Osteoblast (primary cell): ENCODE data around the gene DET1. TPM values are rescaled to one million over a fixed set of nuclear protein-coding genes. Genes with fewer than 3 reads are reported as not detected.
"Not testable (repeated sequence)": the region's sequence is repeated elsewhere in the genome, so short reads cannot be mapped to it uniquely, and the experiment has no call there.

Experiments
- DNase-seq: peaks from one replicate; pipeline ENCODE4 v3.0.0; 2011; ENCODE audit warnings: low spot score, mixed read lengths; ENCODE audit not compliant: insufficient read length; ENCODE audit errors: missing footprints
- H2AFZ ChIP-seq: 2 replicates; pipeline ENCODE4 v1.6.0; 2011; ENCODE audit warnings: mild to moderate bottlenecking, low read length
- H3K27ac ChIP-seq: 2 replicates; pipeline ENCODE4 v1.5.1; 2011; ENCODE audit warnings: mild to moderate bottlenecking, low read depth, low read length, moderate library complexity
- H3K27me3 ChIP-seq: 2 replicates; pipeline ENCODE4 v1.6.0; 2012; ENCODE audit warnings: mild to moderate bottlenecking, control low read depth, inconsistent platforms, low read length, moderate library complexity; ENCODE audit not compliant: insufficient read depth
- H3K36me3 ChIP-seq: 2 replicates; pipeline ENCODE4 v1.5.1; 2011; ENCODE audit warnings: mild to moderate bottlenecking, low read length, control low read depth, moderate library complexity; ENCODE audit not compliant: insufficient read depth
- H3K4me1 ChIP-seq: 2 replicates; pipeline ENCODE4 v1.5.1; 2011; ENCODE audit warnings: mild to moderate bottlenecking, low read length, control low read depth, moderate library complexity; ENCODE audit not compliant: insufficient read depth
- H3K4me2 ChIP-seq: 2 replicates; pipeline ENCODE4 v1.6.0; 2011; ENCODE audit warnings: mild to moderate bottlenecking, low read length; ENCODE audit not compliant: insufficient read depth
- H3K4me3 ChIP-seq: fragments of 200-600 bp; sonication (generic); 3 replicates; pipeline ENCODE4 v1.5.1; 2012; ENCODE audit warnings: mild to moderate bottlenecking, low read length, inconsistent platforms; ENCODE audit not compliant: insufficient read depth
- H3K79me2 ChIP-seq: 2 replicates; pipeline ENCODE4 v1.6.0; 2012; ENCODE audit warnings: mild to moderate bottlenecking, low read length, control low read depth, inconsistent platforms; ENCODE audit not compliant: insufficient read depth
- H3K9me3 ChIP-seq: 2 replicates; pipeline ENCODE4 v1.5.1; 2011; ENCODE audit warnings: low read depth, low read length, control low read depth
- H4K20me1 ChIP-seq: 2 replicates; pipeline ENCODE4 v1.6.0; 2012; ENCODE audit warnings: mild to moderate bottlenecking, low read length, control low read depth; ENCODE audit not compliant: insufficient read depth
- total RNA-seq: library from RNA; depleted of rRNA; stranded (reverse); fragments of >200 nt; gene quantifications from 2 replicates; pipeline ENCODE4 v1.2.3, GENCODE V29; 2012
- TF ChIP-seq, protein P1 (sequence below): IDR thresholded peaks from 2 replicates; pipeline ENCODE4 v1.5.1; 2011; ENCODE audit warnings: mild to moderate bottlenecking, low read depth, low read length, moderate library complexity; ENCODE audit errors: extremely low read depth

Gene DET1
- total RNA-seq, 1 donor, result 7.6 TPM

DNA sequence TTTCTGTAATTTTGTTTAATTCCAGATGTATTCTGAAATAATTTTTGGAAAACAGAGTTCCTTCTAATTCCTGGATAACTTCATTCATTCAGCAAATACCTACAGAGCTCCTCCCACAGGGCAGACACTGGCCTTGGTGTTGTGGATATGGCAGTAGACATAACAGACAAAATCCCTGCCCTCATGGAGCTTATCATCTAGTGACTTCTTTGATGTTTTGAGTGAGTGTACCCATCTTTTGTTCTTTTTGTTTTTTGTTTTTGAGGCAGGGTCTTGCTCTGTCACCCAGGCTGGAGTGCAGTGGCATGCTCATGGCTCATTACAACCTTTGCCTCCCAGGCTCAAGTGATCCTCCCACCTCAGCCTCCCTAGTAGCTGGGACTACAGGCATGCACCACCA is 21.1 kb downstream of the DET1 start:
- Histone ChIP-seq H2AFZ (no peak overlapping the region), H3K9me3 (no peaks in the 10 kb centered on the region), H3K27me3 (no peaks in the 10 kb centered on the region), H3K4me3 (no peak overlapping the region), H3K79me2 (no peaks in the 10 kb centered on the region), H3K4me1 (no peaks in the 10 kb centered on the region), H3K36me3 (peaks cover 13% of the 10 kb centered on the region), H4K20me1 (no peaks in the 10 kb centered on the region), H3K27ac (no peak overlapping the region), H3K4me2 (no peak overlapping the region)
- TF ChIP-seq, protein P1, sequence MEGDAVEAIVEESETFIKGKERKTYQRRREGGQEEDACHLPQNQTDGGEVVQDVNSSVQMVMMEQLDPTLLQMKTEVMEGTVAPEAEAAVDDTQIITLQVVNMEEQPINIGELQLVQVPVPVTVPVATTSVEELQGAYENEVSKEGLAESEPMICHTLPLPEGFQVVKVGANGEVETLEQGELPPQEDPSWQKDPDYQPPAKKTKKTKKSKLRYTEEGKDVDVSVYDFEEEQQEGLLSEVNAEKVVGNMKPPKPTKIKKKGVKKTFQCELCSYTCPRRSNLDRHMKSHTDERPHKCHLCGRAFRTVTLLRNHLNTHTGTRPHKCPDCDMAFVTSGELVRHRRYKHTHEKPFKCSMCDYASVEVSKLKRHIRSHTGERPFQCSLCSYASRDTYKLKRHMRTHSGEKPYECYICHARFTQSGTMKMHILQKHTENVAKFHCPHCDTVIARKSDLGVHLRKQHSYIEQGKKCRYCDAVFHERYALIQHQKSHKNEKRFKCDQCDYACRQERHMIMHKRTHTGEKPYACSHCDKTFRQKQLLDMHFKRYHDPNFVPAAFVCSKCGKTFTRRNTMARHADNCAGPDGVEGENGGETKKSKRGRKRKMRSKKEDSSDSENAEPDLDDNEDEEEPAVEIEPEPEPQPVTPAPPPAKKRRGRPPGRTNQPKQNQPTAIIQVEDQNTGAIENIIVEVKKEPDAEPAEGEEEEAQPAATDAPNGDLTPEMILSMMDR, result no peak
- DNase-seq, result no peak

DNA sequence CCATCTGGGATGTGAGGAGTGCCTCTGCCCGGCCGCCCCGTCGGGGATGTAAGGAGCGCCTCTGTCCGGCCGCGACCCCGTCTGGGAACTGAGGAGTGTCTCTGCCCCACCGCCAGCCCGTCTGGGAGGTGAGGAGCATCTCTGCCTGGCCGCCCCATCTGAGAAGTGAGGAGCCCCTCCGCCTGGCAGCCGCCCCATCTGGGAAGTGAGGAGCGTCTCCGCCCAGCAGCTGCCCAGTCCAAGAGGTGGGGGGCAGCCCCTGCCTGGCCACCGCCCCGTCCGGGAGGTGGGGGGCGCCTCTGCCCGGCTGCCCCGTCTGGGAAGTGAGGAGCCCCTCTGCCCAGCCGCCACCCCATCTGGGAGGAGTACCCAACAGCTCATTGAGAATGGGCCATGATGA is 22.4 kb downstream of the DET1 start:
- H3K9me3 ChIP-seq, H3K27me3 ChIP-seq, H3K27ac ChIP-seq, H3K4me2 ChIP-seq, DNase-seq, H2AFZ ChIP-seq, H3K4me3 ChIP-seq, H3K79me2 ChIP-seq, H4K20me1 ChIP-seq, H3K4me1 ChIP-seq: not testable (repeated sequence)
- H3K36me3 ChIP-seq, result peaks cover 11% of the 10 kb centered on the region

DNA sequence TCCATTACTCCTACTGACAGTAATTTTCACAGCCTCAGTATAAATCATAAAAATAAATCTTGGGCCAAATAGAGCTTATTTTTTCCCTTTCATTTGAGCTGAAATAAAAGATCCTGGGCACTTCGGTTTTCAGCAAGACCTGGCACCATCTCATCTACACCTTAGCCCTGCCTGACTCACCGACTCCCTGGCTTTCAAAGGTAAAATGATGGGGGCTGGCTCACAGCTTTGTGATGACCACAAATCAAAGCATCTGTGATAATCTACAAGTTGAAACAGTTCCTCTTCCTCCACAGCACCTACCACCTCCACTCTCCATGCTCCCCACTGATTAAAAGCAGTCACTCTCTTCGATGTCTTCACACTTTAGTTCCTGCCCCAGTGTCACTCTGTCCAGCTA is 27.6 kb downstream of the DET1 start:
- TF ChIP-seq, protein P1, result no peak
- Histone ChIP-seq H2AFZ (no peak overlapping the region), H3K9me3 (no peaks in the 10 kb centered on the region), H3K36me3 (no peaks in the 10 kb centered on the region), H3K27ac (no peak overlapping the region), H3K4me1 (no peaks in the 10 kb centered on the region), H3K4me2 (no peak overlapping the region), H3K4me3 (no peak overlapping the region), H3K79me2 (no peaks in the 10 kb centered on the region), H4K20me1 (no peaks in the 10 kb centered on the region), H3K27me3 (no peaks in the 10 kb centered on the region)
- no peak for DNase-seq

DNA sequence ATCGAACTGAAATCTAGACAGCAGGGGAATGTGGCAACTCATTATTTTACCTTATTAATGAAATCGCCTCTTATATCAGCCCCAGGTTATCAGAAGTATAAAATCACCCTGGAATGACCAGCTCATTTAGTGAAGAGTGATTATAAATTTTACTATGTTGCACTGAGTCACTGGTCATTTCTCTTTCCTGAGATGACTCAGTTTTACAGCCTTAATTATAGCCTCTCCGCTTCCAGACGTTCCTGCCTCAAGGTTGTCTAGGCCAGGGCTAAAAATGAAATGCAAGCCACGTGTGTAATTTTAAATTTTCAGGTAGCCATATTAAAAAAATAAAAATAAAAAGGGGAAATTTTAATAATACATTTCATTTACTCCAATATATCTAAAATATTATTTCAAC is 33.3 kb downstream of the DET1 start:
- Histone ChIP-seq H3K79me2 (no peaks in the 10 kb centered on the region), H4K20me1 (no peaks in the 10 kb centered on the region), H3K4me2 (no peak overlapping the region), H3K27me3 (no peaks in the 10 kb centered on the region), H3K36me3 (peaks cover 3% of the 10 kb centered on the region), H3K4me3 (no peak overlapping the region), H3K9me3 (no peaks in the 10 kb centered on the region), H3K27ac (no peak overlapping the region), H3K4me1 (peaks cover 7% of the 10 kb centered on the region), H2AFZ (no peak overlapping the region)
- TF ChIP-seq, protein P1, result no peak
- DNase-seq, result peak; percentile 73
